ACHN (cell line): ENCODE measurements around the gene KCNMA1.
"Not testable (repeated sequence)": the region's sequence is repeated elsewhere in the genome, so short reads cannot be mapped to it uniquely, and the experiment has no call there.

Experiments
- DNase-seq: peaks from one replicate; pipeline ENCODE4 v3.0.0-alpha.2; 2015
- in situ Hi-C: cut with HindIII; loops from 2 replicates; pipeline ENCODE4 v1.10.0; 2017; ENCODE audit warnings: low sequenced_read_pairs, low pct_ligation_motif_present, low pct_unique_long_range_greater_than_20kb

Gene KCNMA1

GRCh38 chr10:77531441-77532001, 106.1 kb downstream of the KCNMA1 start:
- peak; percentile 87 for DNase-seq
- in situ Hi-C loops: no loop called here

GRCh38 chr10:77530011-77530410, 107.6 kb downstream of the KCNMA1 start:
- in situ Hi-C loops: no loop called here
- no peak for DNase-seq

GRCh38 chr10:77529050-77529576, 108.5 kb downstream of the KCNMA1 start:
- in situ Hi-C loops: no loop called here
- DNase-seq: no peak

GRCh38 chr10:77527839-77528238, 109.8 kb downstream of the KCNMA1 start:
- DNase-seq: no peak
- in situ Hi-C loops: no loop called here

- DNase-seq: no peak
These were observed 110.6 kb downstream of the KCNMA1 start for GRCh38 chr10:77526868-77527617.

GRCh38 chr10:77524281-77524711, 113.3 kb downstream of the KCNMA1 start:
- in situ Hi-C loops: no loop called here
- DNase-seq: no peak

More at GRCh38 chr10:77526868-77527617, 110.6 kb downstream of the KCNMA1 start:
- in situ Hi-C loops: no loop called here

- in situ Hi-C loops: no loop called here
- no peak for DNase-seq
These were observed 115.3 kb downstream of the KCNMA1 start for GRCh38 chr10:77522268-77522809.

GRCh38 chr10:77520995-77521394, 116.6 kb downstream of the KCNMA1 start:
- in situ Hi-C loops: no loop called here
- no peak for DNase-seq

- no peak for DNase-seq
- in situ Hi-C loops: no loop called here
These were observed 117.3 kb downstream of the KCNMA1 start for GRCh38 chr10:77520290-77520689.

- in situ Hi-C loops: not testable (repeated sequence)
These were observed 117.8 kb downstream of the KCNMA1 start for GRCh38 chr10:77519791-77520190.

GRCh38 chr10:77518910-77519274, 118.7 kb downstream of the KCNMA1 start:
- DNase-seq: no peak
- in situ Hi-C loops: no loop called here

More at GRCh38 chr10:77519791-77520190, 117.8 kb downstream of the KCNMA1 start:
- DNase-seq: not testable (repeated sequence)

GRCh38 chr10:77518241-77518909, 119.2 kb downstream of the KCNMA1 start:
- DNase-seq: no peak
- in situ Hi-C loops: no loop called here

GRCh38 chr10:77516575-77516974, 121.0 kb downstream of the KCNMA1 start:
- in situ Hi-C loops: no loop called here
- no peak for DNase-seq

GRCh38 chr10:77514870-77515269, 122.7 kb downstream of the KCNMA1 start:
- no peak for DNase-seq
- in situ Hi-C loops: no loop called here

GRCh38 chr10:77513781-77514331, 123.8 kb downstream of the KCNMA1 start:
- in situ Hi-C loops: no loop called here
- peak; percentile 95 for DNase-seq

- DNase-seq: no peak
- in situ Hi-C loops: no loop called here
These were observed 124.4 kb downstream of the KCNMA1 start for GRCh38 chr10:77513220-77513619.

- in situ Hi-C loops: no loop called here
- no peak for DNase-seq
These were observed 125.4 kb downstream of the KCNMA1 start for GRCh38 chr10:77512219-77512578.

GRCh38 chr10:77511498-77512218, 126.0 kb downstream of the KCNMA1 start:
- in situ Hi-C loops: no loop called here
- no peak for DNase-seq
